Neutrophil (primary cell): ENCODE measurements around the gene FOSL1.

Experiments
- H3K27ac ChIP-seq: fragments of 200-600 bp; sonication (generic); 2 replicates; pipeline ENCODE4 v1.5.1; 2016; ENCODE audit warnings: mild to moderate bottlenecking, moderate library complexity
- H3K27me3 ChIP-seq: fragments of 200-600 bp; sonication (generic); 2 replicates; pipeline ENCODE4 v1.6.0; 2016; ENCODE audit warnings: mild to moderate bottlenecking
- H3K36me3 ChIP-seq: fragments of 200-600 bp; sonication (generic); 2 replicates; pipeline ENCODE4 v1.5.1; 2017
- H3K4me1 ChIP-seq, 2 experiments: fragments of 200-600 bp in 1 of 2; sonication (generic) in 1 of 2; 1 replicate in 1 of 2; 2 replicates in 1 of 2; pipeline versions ENCODE4 v1.5.1 to v1.6.1; 2013 to 2016; ENCODE audit warnings: low read depth in 1 of 2, low read length in 1 of 2, mild to moderate bottlenecking in 1 of 2, moderate library complexity in 1 of 2; ENCODE audit not compliant: control insufficient read depth in 1 of 2, insufficient read depth in 1 of 2
- H3K4me3 ChIP-seq, 2 experiments: fragments of 200-600 bp in 1 of 2; sonication (generic) in 1 of 2; 1 replicate in 1 of 2; 2 replicates in 1 of 2; pipeline ENCODE4 v1.5.1; 2013 to 2016; ENCODE audit warnings: low read depth in 1 of 2, low read length in 1 of 2, mild to moderate bottlenecking in 1 of 2, moderate library complexity in 1 of 2
- H3K9me3 ChIP-seq: fragments of 200-600 bp; sonication (generic); 2 replicates; pipeline ENCODE4 v1.5.1; 2016
- CTCF ChIP-seq: fragments of 200-600 bp; sonication (generic); IDR thresholded peaks from 2 replicates; pipeline ENCODE4 v1.5.1; 2016; ENCODE audit warnings: antibody characterized with exemption

The FOSL1 gene

GRCh38 chr11:65900125-65900898 is at the start of gene FOSL1:
TSS of gene FOSL1 (minus strand) at chr11:65900388. CDS start at chr11:65900339, 49 bp downstream.
- Histone ChIP-seq H3K27me3 (peaks cover 21% of the 10 kb centered on the region), H3K27ac (peak within 1 kb of the TSS; percentile 72), H3K36me3 (no peaks in the 10 kb centered on the region), H3K9me3 (no peaks in the 10 kb centered on the region), H3K4me3 (peak within 1 kb of the TSS; percentile 65 to 75), H3K4me1 (peaks cover 21 to 25% of the 10 kb centered on the region in 2 experiments)
- TF ChIP-seq CTCF = peak; percentile 35

- H3K4me1 ChIP-seq = no peaks in the 10 kb centered on the region
- no peak overlapping the region for H3K27ac ChIP-seq
- H3K27me3 ChIP-seq = no peaks in the 10 kb centered on the region
- H3K9me3 ChIP-seq = no peaks in the 10 kb centered on the region
- no peaks in the 10 kb centered on the region for H3K36me3 ChIP-seq
- no peak overlapping the region for H3K4me3 ChIP-seq
- TF ChIP-seq CTCF = no peak
Observed at GRCh38 chr11:65947603-65948125, 47.5 kb upstream of the FOSL1 start.

- H3K27ac ChIP-seq = no peak overlapping the region
- no peaks in the 10 kb centered on the region for H3K9me3 ChIP-seq
- TF ChIP-seq CTCF = no peak
- H3K27me3 ChIP-seq = no peaks in the 10 kb centered on the region
- H3K4me3 ChIP-seq = no peak overlapping the region
- no peaks in the 10 kb centered on the region for H3K36me3 ChIP-seq
- H3K4me1 ChIP-seq = no peaks in the 10 kb centered on the region
Observed at GRCh38 chr11:65947133-65947532, 46.9 kb upstream of the FOSL1 start.

- no peak for TF ChIP-seq CTCF
- Histone ChIP-seq H3K9me3 (no peaks in the 10 kb centered on the region), H3K4me3 (no peak overlapping the region), H3K36me3 (no peaks in the 10 kb centered on the region), H3K27ac (no peak overlapping the region), H3K4me1 (peaks cover 3 to 4% of the 10 kb centered on the region in 2 experiments), H3K27me3 (no peaks in the 10 kb centered on the region)
Observed at GRCh38 chr11:65946655-65947054, 46.5 kb upstream of the FOSL1 start.

- no peak overlapping the region for H3K4me3 ChIP-seq
- no peaks in the 10 kb centered on the region for H3K36me3 ChIP-seq
- no peaks in the 10 kb centered on the region for H3K27me3 ChIP-seq
- no peak overlapping the region for H3K27ac ChIP-seq
- no peak for TF ChIP-seq CTCF
- peaks cover 9 to 10% of the 10 kb centered on the region in 2 experiments for H3K4me1 ChIP-seq
- no peaks in the 10 kb centered on the region for H3K9me3 ChIP-seq
Observed at GRCh38 chr11:65945941-65946558, 45.9 kb upstream of the FOSL1 start.
